Measurements from ENCODE around the gene RASSF3.

RASSF3 gene

DNA sequence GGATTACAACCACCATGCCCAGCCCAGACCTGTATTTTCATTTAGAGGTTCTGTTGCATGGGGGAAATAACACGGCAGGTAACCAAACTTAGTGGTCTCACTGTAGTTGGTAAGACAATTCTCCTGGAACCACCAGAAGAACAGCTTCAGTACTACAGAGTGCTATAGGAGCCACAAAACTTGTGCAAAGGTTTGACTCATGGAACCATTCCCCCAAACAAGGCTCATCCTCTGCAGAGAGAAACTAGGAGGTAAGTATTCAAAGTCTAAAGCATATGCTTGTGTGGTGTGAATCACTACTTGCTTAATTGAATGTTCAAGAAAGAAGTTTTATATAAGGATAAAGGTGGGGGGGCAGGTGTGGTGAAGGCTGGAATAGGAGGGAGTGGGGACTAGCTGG lies 90.2 kb downstream of the RASSF3 start:
- TF ChIP-seq, protein P1, sequence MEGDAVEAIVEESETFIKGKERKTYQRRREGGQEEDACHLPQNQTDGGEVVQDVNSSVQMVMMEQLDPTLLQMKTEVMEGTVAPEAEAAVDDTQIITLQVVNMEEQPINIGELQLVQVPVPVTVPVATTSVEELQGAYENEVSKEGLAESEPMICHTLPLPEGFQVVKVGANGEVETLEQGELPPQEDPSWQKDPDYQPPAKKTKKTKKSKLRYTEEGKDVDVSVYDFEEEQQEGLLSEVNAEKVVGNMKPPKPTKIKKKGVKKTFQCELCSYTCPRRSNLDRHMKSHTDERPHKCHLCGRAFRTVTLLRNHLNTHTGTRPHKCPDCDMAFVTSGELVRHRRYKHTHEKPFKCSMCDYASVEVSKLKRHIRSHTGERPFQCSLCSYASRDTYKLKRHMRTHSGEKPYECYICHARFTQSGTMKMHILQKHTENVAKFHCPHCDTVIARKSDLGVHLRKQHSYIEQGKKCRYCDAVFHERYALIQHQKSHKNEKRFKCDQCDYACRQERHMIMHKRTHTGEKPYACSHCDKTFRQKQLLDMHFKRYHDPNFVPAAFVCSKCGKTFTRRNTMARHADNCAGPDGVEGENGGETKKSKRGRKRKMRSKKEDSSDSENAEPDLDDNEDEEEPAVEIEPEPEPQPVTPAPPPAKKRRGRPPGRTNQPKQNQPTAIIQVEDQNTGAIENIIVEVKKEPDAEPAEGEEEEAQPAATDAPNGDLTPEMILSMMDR (IDR thresholded peaks at IDR 0.05; ENCODE audit: borderline replicate concordance, insufficient read depth, low read depth, low read length): no peak
- no peak overlapping the region for H3K4me3 ChIP-seq (ENCODE audit: low read depth, low read length)

DNA sequence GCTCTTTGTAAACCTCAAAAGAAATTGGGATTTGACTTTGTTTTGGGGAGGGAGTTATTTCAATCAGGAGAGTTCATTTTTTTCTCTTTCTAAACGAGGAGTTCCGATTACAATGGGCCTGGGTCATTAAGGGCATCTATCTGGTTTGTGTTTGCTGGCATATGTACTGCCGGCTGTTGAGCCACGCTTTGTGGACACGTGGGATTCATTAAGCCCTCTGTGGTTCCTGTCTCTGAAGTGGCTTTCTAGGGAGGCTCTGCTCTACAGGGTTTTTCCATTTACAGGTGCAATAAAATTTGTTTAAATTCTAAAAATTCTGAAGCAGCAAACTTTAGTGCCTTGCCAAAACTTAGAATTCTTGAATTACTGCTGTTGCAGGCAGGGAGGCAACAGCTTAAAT lies 91.0 kb downstream of the RASSF3 start:
- TF ChIP-seq, protein P1 (IDR thresholded peaks at IDR 0.05; ENCODE audit: borderline replicate concordance, insufficient read depth, low read depth, low read length): no peak
- no peak overlapping the region for H3K4me3 ChIP-seq (ENCODE audit: low read depth, low read length)

DNA sequence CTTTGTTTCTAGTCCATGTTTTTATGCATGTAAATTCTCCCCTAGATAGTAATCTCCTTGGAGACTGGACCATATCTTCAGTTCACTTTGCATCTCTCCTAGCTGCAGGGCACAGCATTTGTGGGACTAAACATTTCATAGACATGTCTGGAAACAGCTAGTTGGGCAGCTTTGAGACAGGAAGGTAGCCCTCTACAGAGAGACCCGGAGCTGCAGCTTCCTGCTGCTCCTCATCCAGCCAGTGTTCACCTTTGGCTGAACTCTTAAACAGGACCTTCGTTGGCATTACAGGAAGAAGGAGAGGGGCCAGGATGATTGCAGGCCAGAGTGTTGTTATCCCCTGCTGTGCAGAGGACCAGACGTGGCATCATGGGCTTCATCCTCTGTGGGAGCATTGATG lies 96.0 kb downstream of the RASSF3 start:
- TF ChIP-seq, protein P1 (IDR thresholded peaks at IDR 0.05; ENCODE audit: borderline replicate concordance, insufficient read depth, low read depth, low read length): no peak
- H3K4me3 ChIP-seq (ENCODE audit: low read depth, low read length): no peak overlapping the region

DNA sequence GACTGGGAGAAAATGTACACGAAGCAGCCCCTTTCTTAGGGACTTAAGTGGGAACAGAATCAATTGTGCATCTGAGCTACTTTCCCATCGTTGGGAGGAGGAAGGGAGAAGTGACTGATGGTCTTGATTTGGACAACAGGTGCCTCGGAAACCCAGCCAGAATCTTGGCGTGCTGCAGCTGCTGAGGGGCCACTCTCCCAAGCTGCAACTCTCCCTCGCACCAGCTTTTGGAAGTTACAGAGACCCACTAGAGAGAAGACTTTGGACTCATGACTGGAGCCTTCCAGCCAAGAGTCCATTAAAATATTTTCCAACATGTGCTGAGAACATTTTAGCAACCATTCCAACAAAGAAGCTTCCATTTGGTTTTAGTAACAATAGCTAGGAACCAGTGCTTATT lies 96.6 kb downstream of the RASSF3 start:
- no peak overlapping the region for H3K4me3 ChIP-seq (ENCODE audit: low read depth, low read length)
- TF ChIP-seq, protein P1 (IDR thresholded peaks at IDR 0.05; ENCODE audit: borderline replicate concordance, insufficient read depth, low read depth, low read length): no peak

DNA sequence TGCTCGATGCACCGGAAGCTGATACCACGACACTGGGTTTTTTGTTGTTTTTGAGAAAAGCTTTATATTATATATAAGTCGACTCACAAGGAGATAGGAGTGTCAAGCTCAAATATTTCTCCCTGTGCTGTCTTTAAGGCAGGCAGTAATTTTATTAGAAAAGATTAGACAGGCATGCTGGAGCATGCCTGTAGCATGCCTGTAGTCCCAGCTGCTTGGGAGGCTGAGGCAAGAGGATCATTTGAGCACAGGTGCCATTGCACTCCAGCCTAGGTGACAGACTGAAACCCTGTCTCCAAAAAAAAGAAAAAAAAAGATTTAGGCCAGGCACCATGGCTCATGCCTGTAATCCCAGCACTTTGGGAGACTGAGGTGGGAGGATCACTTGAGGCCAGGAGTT lies 97.1 kb downstream of the RASSF3 start:
- TF ChIP-seq, protein P1 (IDR thresholded peaks at IDR 0.05; ENCODE audit: borderline replicate concordance, insufficient read depth, low read depth, low read length): no peak
- H3K4me3 ChIP-seq (ENCODE audit: low read depth, low read length): no peak overlapping the region

DNA sequence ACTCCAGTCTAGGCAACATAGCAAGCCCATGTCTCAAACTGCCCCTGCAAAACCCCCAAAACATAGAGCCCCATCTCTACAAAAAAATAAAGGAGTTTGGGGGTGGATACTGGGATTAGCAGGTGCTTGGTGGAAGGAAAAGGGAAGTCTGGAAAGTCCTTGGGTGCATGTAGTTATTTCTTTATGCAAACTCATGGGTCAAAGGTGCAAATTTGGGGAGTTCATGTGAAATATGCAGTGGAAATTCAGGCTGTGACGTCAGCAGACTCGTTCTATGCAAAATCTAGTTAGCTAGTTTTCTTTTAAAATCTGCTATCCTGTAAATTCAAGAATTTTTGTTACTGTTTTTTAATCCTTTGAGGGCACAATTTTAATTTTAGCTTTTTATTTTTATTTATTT lies 97.6 kb downstream of the RASSF3 start:
- TF ChIP-seq, protein P1 (IDR thresholded peaks at IDR 0.05; ENCODE audit: borderline replicate concordance, insufficient read depth, low read depth, low read length): no peak
- no peak overlapping the region for H3K4me3 ChIP-seq (ENCODE audit: low read depth, low read length)

DNA sequence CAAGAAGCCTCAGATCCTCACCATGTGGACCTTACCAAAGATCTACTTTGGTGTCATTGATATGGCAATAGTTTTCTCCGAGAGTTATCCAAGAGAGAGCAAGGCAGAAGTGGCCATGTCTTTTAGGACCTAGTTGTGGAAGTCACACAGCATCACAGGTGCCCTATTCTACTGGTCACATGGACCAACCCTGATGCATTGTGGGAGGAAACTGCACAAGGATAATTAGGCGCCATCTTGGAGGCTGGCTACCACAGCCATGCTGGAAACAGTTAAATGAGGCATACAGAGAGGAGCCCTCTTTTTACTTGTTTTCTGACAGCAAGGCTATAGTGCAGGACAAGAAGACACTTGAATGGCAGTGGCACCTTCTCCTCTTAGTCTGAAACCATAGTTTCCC lies 99.1 kb downstream of the RASSF3 start:
- TF ChIP-seq, protein P1 (IDR thresholded peaks at IDR 0.05; ENCODE audit: borderline replicate concordance, insufficient read depth, low read depth, low read length): no peak
- no peak overlapping the region for H3K4me3 ChIP-seq (ENCODE audit: low read depth, low read length)
